HEK293T (cell line): Measurements from ENCODE around the gene PEBP1.

Source experiments
- CTCF ChIA-PET: fragments of 350-600 bp; formaldehyde crosslinking; extraction: SDS; loops from one replicate; lab custom pipeline; 2021; ENCODE audit warnings: antibody characterized with exemption, inconsistent platforms; lab: Yijun Ruan, JAX
- POLR2A ChIA-PET: fragments of 350-600 bp; formaldehyde crosslinking; extraction: SDS; loops from one replicate; lab custom pipeline; 2020; ENCODE audit warnings: antibody characterized with exemption, inconsistent platforms; lab: Yijun Ruan, JAX
- DNase-seq: peaks from one replicate; pipeline ENCODE4 v3.0.0; 2012; ENCODE audit warnings: mixed read lengths; ENCODE audit errors: extremely low spot score
- FOXA1 ChIP-seq: fragments of 450-650 bp; IDR thresholded peaks from 2 replicates; pipeline ENCODE4 v1.6.1; 2016; ENCODE audit warnings: mild to moderate bottlenecking
- FOXK2 ChIP-seq: fragments of 450-650 bp; IDR thresholded peaks from 2 replicates; pipeline ENCODE4 v1.6.1; 2016; ENCODE audit warnings: mild to moderate bottlenecking
- L3MBTL2 ChIP-seq: fragments of 450-650 bp; conservative IDR thresholded peaks from 2 replicates; pipeline ENCODE4 v1.6.1; 2016; ENCODE audit warnings: mild to moderate bottlenecking
- LEF1 ChIP-seq: fragments of 450-650 bp; IDR thresholded peaks from 2 replicates; pipeline ENCODE4 v1.6.1; 2017; ENCODE audit warnings: mild to moderate bottlenecking, borderline replicate concordance
- NFRKB ChIP-seq: fragments of 450-650 bp; IDR thresholded peaks from 2 replicates; pipeline ENCODE4 v1.6.1; 2016; ENCODE audit warnings: mild to moderate bottlenecking, moderate library complexity
- PKNOX1 ChIP-seq: fragments of 450-650 bp; IDR thresholded peaks from 2 replicates; pipeline ENCODE4 v1.6.1; 2016
- SP1 ChIP-seq: fragments of 450-650 bp; IDR thresholded peaks from 2 replicates; pipeline ENCODE4 v1.6.1; 2017
- SUZ12 ChIP-seq: fragments of 450-650 bp; IDR thresholded peaks from 2 replicates; pipeline ENCODE4 v1.6.1; 2016; ENCODE audit warnings: mild to moderate bottlenecking
- TARDBP ChIP-seq: fragments of 450-650 bp; IDR thresholded peaks from 2 replicates; pipeline ENCODE4 v1.6.1; 2016
- ZNF384 ChIP-seq: fragments of 450-650 bp; IDR thresholded peaks from 2 replicates; pipeline ENCODE4 v1.6.1; 2016

Gene PEBP1

GRCh38 chr12:118193958-118194357, 58.0 kb downstream of the PEBP1 start:
- CTCF ChIA-PET: no interaction called here
- no peak for DNase-seq
- POLR2A ChIA-PET: no interaction called here
- TF ChIP-seq PKNOX1: no peak
- TF ChIP-seq SP1: no peak
- no peak for TF ChIP-seq LEF1
- TF ChIP-seq FOXA1: no peak
- no peak for TF ChIP-seq FOXK2
- no peak for TF ChIP-seq ZNF384
- TF ChIP-seq SUZ12: no peak
- TF ChIP-seq L3MBTL2: no peak
- no peak for TF ChIP-seq NFRKB
- TF ChIP-seq TARDBP: no peak
